GM12892 (cell line): ENCODE measurements around the gene POLR2E.
A peak's percentile ranks its signal among the peaks of the same experiment; 100 is the strongest.

Experiments
- POLR2A ChIP-seq: IDR thresholded peaks from 2 replicates; pipeline ENCODE4 v1.6.1; 2011; ENCODE audit warnings: low read depth, low read length, control low read depth
- POLR2AphosphoS5 ChIP-seq: IDR thresholded peaks from 2 replicates; pipeline ENCODE4 v1.6.1; 2011; ENCODE audit warnings: low read depth, low read length, control low read depth
- TAF1 ChIP-seq: IDR thresholded peaks from 2 replicates; pipeline ENCODE4 v1.6.1; 2011; ENCODE audit warnings: low read depth, mild to moderate bottlenecking, control low read depth, low read length, borderline replicate concordance

DNA sequence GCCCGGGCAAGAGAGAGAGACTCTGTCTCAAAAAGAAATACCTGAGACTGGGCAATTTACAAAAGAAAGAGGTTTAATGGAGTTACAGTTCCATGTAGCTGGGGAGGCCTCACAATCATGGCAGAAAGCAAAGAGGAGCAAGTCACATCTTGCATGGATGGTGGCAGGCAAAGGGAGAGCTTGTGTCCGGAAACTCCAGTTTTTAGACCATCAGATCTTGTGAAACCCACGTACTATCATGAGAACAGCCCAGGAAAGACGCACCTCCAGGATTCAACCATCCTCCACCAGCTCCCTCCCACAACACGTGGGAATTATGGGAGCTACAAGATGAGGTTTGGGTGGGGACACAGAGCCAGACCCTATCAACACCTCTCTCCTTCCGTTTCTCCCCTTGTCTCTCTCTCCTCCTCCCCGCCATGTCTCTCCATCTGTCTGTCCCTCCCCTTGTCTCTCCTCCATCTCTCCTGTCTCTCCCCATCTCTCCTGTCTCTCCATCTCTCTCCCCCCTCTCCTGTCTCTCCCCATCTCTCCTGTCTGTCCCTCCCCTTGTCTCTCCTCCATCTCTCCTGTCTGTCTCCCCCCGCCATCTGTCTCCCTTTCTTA, 10.0 kb downstream of the POLR2E start:
- peak; percentile 63 for TF ChIP-seq POLR2AphosphoS5
- no peak; the same call in 1 of the 2 replicates for TF ChIP-seq POLR2A
- no peak for TF ChIP-seq TAF1
